HG03095 (cell line): ENCODE results near the gene FAM117A.

Source experiments
- ATAC-seq: cut with Tn5 transposase; IDR thresholded peaks from one replicate; pipeline ENCODE4 v1.9.1; 2021; ENCODE audit warnings: moderate library complexity; ENCODE audit not compliant: unreplicated experiment

The FAM117A gene

GRCh38 chr17:49763735-49764558 lies at the start of gene FAM117A:
FAM117A (minus strand) TSS chr17:49764131; CDS start chr17:49764087, 44 bp downstream.
- peak; percentile 84 for ATAC-seq

- ATAC-seq: no peak
These were observed 45.1 kb upstream of the FAM117A start for GRCh38 chr17:49809056-49809455.

- ATAC-seq: no peak
These were observed 34.8 kb upstream of the FAM117A start for GRCh38 chr17:49798738-49799137.

- no peak for ATAC-seq
These were observed 34.3 kb upstream of the FAM117A start for GRCh38 chr17:49798182-49798581.

GRCh38 chr17:49795372-49795771 lies 31.4 kb upstream of the FAM117A start:
- no peak for ATAC-seq

GRCh38 chr17:49793309-49793708 lies 29.4 kb upstream of the FAM117A start:
- no peak for ATAC-seq

- no peak for ATAC-seq
These were observed 25.3 kb upstream of the FAM117A start for GRCh38 chr17:49789243-49789578.

GRCh38 chr17:49788478-49789242 lies 24.7 kb upstream of the FAM117A start, which contains the start of gene KAT7:
KAT7 (plus strand) TSS chr17:49788681; CDS start chr17:49788835, 154 bp downstream.
- ATAC-seq: peak; percentile 87

GRCh38 chr17:49787884-49788477 lies 24.1 kb upstream of the FAM117A start:
- no peak for ATAC-seq

- no peak for ATAC-seq
These were observed 20.7 kb upstream of the FAM117A start for GRCh38 chr17:49784636-49785035.

GRCh38 chr17:49783791-49784190 lies 19.9 kb upstream of the FAM117A start:
- ATAC-seq: no peak

GRCh38 chr17:49783071-49783715 lies 19.3 kb upstream of the FAM117A start:
- no peak for ATAC-seq

- ATAC-seq: no peak
These were observed 15.9 kb upstream of the FAM117A start for GRCh38 chr17:49779739-49780231.

GRCh38 chr17:49779156-49779738 lies 15.3 kb upstream of the FAM117A start:
- no peak for ATAC-seq

GRCh38 chr17:49777563-49777962 lies 13.6 kb upstream of the FAM117A start:
- no peak for ATAC-seq

GRCh38 chr17:49776551-49777300 lies 12.8 kb upstream of the FAM117A start:
- no peak for ATAC-seq

GRCh38 chr17:49775546-49776260 lies 11.8 kb upstream of the FAM117A start:
- no peak for ATAC-seq

- ATAC-seq: no peak
These were observed 3.1 kb upstream of the FAM117A start for GRCh38 chr17:49766918-49767530.
